Muscle of leg (tissue), 11 donors: Measurements from ENCODE around the gene SLC4A8. TPM values are rescaled to one million over a fixed set of nuclear protein-coding genes. Genes with fewer than 3 reads are reported as not detected.

Source experiments
- DNase-seq: peaks from one replicate; pipeline ENCODE4 v3.0.0; 2013
- H3K27ac ChIP-seq: one replicate; pipeline ENCODE4 v1.5.1; 2013; ENCODE audit warnings: mild to moderate bottlenecking, low read length, control low read depth
- H3K27me3 ChIP-seq: one replicate; pipeline ENCODE4 v1.6.1; 2013; ENCODE audit warnings: low read length; ENCODE audit not compliant: control insufficient read depth, insufficient read depth
- H3K36me3 ChIP-seq: one replicate; pipeline ENCODE4 v1.6.1; 2013; ENCODE audit warnings: low read length; ENCODE audit not compliant: control insufficient read depth, insufficient read depth
- H3K4me1 ChIP-seq: one replicate; pipeline ENCODE4 v1.6.1; 2013; ENCODE audit warnings: low read length; ENCODE audit not compliant: control insufficient read depth, insufficient read depth
- H3K4me3 ChIP-seq: one replicate; pipeline ENCODE4 v1.5.1; 2013; ENCODE audit warnings: low read length, control low read depth
- H3K9me3 ChIP-seq: replicated peaks from 2 replicates; pipeline ENCODE4 v1.6.1; 2013; ENCODE audit warnings: low read depth, low read length; ENCODE audit not compliant: control insufficient read depth
- WGBS: methylation state at CpG from one replicate; pipeline ENCODE4 v1.1.5; 2013; ENCODE audit warnings: missing lambda C conversion rate; ENCODE audit not compliant: insufficient coverage; 5-methylcytosine and 5-hydroxymethylcytosine counted together
- polyA plus RNA-seq, 8 donors: library from polyadenylated mRNA; unstranded; fragments of 120-200 nt; gene quantifications; one replicate each; pipeline versions ENCODE4 v1.2.1 to v1.2.3, GENCODE V29; 2013; ENCODE audit warnings: inconsistent platforms in 1 of 8, low replicate concordance in 1 of 8; ENCODE audit not compliant: insufficient read length in 8 of 8, insufficient read depth in 1 of 8
- total RNA-seq: library from RNA; stranded (reverse); fragments of 120-200 nt; gene quantifications from one replicate; pipeline ENCODE4 v1.2.4, GENCODE V29; 2013

The SLC4A8 gene
- total and polyA plus RNA-seq, 9 donors, result 0.80 to 1.2 (median 0.98) TPM

DNA sequence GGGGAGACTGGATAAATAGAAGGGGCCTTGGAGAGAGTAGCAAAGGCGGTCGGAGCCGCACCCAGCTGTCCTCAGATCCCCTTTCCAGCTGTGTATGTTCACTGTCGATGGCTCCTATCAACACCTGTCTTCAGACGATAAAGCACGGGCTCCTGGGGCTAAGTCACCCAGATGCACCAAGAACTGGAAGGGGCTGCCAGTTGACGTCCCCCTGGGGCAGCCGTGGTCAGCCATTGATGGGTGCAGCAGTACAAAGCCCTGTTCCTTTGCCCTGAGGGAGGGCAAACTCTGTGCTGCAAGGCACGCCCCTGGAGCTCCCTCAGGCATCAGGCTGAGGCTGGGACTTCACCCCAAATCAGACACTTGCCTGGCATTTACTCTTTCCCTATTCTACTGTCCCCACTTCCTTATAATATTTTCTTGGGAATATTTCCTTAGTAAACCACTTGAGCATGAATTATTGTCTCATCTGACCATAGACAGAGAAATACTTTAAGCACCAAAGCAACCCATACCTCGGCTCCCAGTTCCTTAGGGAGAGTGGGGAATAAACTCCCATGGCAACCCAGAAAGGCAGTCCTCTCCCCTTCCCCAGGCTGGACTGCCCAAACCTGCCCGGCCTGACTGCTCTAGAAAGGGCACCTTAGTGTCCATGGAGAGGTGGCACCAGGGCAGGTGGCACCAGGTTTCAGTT lies 106.8 kb downstream of the SLC4A8 start:
- no peak overlapping the region for H3K27ac ChIP-seq
- H3K4me3 ChIP-seq, result no peak overlapping the region
- H3K9me3 ChIP-seq, result no peaks in the 10 kb centered on the region
- peaks cover 5% of the 10 kb centered on the region for H3K4me1 ChIP-seq
- DNase-seq, result no peak
- H3K36me3 ChIP-seq, result no peaks in the 10 kb centered on the region
- 41% methylated on average over 7 of the region's 11 CpGs for WGBS
- peaks cover 14% of the 10 kb centered on the region for H3K27me3 ChIP-seq

DNA sequence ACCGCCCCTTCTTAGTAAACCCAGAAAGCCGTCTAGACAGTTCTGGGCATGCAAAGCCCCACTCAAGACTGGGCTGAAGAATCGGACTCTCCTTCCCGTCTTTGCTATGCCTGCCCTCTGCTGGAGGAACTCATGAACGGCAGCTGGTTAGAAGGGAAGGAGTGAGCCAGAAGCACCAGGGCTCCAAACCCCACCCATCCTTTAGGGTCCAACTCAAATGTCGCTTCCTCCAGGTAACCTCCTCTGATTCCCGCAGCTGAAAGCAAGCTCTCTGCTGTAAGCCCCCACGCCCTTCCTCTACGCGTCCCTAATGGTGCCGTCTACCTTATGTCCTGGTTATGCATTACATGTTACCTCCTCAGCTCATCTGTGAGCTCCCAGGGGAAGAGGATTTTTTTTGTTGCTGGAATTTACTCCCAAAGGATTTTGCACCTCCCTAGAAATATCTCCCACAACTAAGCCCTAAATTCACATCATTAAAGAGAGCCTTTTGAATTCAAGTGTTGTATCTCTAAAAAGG lies 107.4 kb downstream of the SLC4A8 start:
- H3K27ac ChIP-seq, result no peak overlapping the region
- 0% methylated on average over 8 of the region's 11 CpGs for WGBS
- peak; percentile 88 for DNase-seq
- H3K27me3 ChIP-seq, result peaks cover 15% of the 10 kb centered on the region
- no peaks in the 10 kb centered on the region for H3K9me3 ChIP-seq
- peaks cover 5% of the 10 kb centered on the region for H3K4me1 ChIP-seq
- no peak overlapping the region for H3K4me3 ChIP-seq
- H3K36me3 ChIP-seq, result no peaks in the 10 kb centered on the region

DNA sequence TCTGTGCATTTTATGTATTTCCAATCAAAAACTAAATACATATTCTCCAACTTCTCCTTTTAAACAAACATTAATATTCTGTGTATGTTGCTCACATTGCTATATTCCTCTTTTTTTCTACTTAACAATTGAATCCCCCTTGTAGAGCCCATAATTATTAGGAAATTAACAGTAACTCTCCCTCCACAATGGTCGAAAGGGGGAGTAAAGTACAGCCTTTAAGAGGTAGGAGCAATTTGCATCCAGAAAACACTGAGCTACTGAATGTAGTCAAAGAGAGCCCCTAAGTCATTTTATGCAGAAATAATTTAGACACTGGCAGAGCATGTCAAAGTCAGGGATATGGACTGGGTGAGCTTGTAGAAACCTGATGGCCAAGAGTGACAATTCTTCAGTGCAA lies 109.2 kb downstream of the SLC4A8 start:
- no CpG with 5 or more reads among the region's 1 CpG for WGBS
- H3K27me3 ChIP-seq, result peaks cover 15% of the 10 kb centered on the region

DNA sequence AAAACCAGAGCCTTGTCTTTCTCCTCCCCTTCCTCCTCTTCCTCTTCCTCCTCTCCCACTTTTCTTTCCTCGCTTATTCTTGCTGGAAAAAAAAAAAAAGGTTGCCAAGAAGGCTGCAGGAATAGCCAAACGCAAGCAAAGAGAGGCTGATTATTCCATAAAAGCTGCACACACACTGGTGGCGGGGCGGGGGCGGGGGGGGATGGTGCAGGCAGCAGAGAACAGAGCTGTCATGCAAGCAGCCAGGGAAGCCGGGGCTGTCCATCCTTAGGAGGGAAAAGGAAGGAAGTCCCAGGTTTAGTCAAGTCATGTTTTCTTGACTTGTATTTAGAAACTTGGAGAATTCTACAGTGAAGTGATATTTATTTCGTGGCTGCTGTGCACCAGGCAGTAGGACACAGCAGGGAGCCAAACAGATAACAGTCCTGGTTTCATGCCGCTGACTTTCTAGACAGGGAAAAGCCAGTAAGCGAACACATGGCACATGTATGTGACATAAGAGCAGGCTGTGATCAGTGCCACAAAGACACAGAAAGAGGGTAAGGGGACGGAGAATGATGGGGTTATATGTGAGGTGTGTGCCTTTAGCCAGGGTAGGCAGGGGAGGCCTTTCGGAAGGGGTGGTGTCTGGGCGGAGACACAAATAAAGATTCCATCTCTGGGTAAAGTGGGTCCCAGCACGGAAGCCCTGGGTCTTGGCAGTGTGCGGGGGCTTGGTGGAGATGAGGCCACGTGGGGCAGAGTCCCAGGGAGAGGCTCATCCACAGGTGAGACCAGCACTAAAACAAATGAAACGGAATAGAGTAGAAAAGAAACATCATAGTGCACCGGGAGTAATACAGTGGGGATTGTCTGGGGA lies 109.8 kb downstream of the SLC4A8 start:
- WGBS, result 66% methylated on average over 10 of the region's 17 CpGs
- H3K27ac ChIP-seq, result no peak overlapping the region
- H3K4me3 ChIP-seq, result no peak overlapping the region
- H3K36me3 ChIP-seq, result no peaks in the 10 kb centered on the region
- H3K4me1 ChIP-seq, result peaks cover 5% of the 10 kb centered on the region
- DNase-seq, result no peak
- no peaks in the 10 kb centered on the region for H3K9me3 ChIP-seq
- peaks cover 15% of the 10 kb centered on the region for H3K27me3 ChIP-seq

More for the DNA sequence above, 109.2 kb downstream of the SLC4A8 start:
- Histone ChIP-seq H3K27ac (no peak overlapping the region), H3K4me1 (peaks cover 5% of the 10 kb centered on the region), H3K36me3 (no peaks in the 10 kb centered on the region), H3K4me3 (no peak overlapping the region), H3K9me3 (no peaks in the 10 kb centered on the region)
- peak; percentile 32 for DNase-seq

DNA sequence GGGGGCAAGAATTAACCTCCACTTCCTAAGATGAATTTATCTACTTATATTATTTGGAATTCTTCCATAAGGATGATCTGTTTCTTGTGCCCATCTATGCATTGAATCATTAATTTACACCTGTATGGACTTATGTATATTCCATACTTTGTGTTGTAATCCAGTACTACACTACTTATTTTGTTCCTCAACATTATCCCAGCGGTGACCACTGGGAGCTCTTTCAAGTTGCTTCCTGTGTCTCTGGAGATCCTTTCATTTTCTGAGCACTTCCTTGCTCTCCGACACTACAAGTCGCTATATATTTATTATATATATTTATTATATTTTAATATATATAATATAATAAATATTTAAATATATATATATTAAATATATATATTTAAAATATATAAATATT lies 111.5 kb downstream of the SLC4A8 start:
- Histone ChIP-seq H3K4me3 (no peak overlapping the region), H3K27me3 (peaks cover 15% of the 10 kb centered on the region), H3K4me1 (peaks cover 5% of the 10 kb centered on the region), H3K9me3 (no peaks in the 10 kb centered on the region), H3K36me3 (no peaks in the 10 kb centered on the region), H3K27ac (no peak overlapping the region)
- WGBS, result no CpG with 5 or more reads among the region's 3 CpGs
- no peak for DNase-seq

DNA sequence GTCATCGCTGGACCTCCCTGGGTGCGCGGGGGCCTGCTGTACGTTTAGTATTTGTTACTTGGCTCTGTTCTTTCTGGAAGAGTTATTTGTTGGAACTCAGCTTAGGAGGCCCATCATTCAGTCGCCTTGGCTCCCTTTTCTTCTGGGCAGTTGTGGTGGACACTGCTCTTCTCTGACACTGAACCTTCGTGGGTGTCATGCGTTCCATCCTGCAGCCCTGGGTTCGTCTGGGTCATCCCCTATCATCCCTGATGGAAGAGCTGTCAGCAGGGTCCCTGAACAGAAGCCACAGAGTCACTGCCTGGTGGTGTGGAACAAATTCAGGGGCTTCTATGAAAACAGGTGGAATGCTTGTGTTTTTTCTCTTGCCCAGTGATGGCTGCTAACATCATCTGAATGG lies 113.5 kb downstream of the SLC4A8 start:
- no peak for DNase-seq
- no peak overlapping the region for H3K27ac ChIP-seq
- H3K36me3 ChIP-seq, result no peaks in the 10 kb centered on the region
- no peak overlapping the region for H3K4me3 ChIP-seq
- peaks cover 7% of the 10 kb centered on the region for H3K27me3 ChIP-seq
- 84% methylated on average over 2 of the region's 8 CpGs for WGBS
- no peaks in the 10 kb centered on the region for H3K9me3 ChIP-seq
- H3K4me1 ChIP-seq, result no peaks in the 10 kb centered on the region

DNA sequence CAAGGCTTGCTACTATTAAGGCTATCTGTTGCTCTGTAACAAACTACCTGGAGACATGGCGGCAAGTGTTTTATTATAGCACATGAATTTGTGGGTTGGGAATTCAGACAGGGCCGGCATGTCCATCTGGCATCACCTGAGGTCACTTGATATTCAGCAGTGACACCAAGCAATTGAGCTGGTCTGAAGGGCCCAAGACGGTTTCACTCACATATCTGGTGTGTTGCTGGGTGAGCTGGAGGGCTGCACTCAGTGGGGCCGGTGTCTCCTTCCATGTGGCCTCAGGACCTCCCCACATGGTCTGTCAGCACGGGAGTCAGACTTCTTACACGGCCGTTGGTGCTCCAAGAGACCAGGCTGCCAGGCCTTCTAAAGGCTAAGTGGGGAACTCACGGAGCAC lies 114.0 kb downstream of the SLC4A8 start:
- Histone ChIP-seq H3K4me3 (no peak overlapping the region), H3K36me3 (no peaks in the 10 kb centered on the region), H3K4me1 (no peaks in the 10 kb centered on the region), H3K27ac (no peak overlapping the region), H3K9me3 (no peaks in the 10 kb centered on the region), H3K27me3 (peaks cover 7% of the 10 kb centered on the region)
- WGBS, result 83% methylated on average over 4 of the region's 8 CpGs
- DNase-seq, result no peak

DNA sequence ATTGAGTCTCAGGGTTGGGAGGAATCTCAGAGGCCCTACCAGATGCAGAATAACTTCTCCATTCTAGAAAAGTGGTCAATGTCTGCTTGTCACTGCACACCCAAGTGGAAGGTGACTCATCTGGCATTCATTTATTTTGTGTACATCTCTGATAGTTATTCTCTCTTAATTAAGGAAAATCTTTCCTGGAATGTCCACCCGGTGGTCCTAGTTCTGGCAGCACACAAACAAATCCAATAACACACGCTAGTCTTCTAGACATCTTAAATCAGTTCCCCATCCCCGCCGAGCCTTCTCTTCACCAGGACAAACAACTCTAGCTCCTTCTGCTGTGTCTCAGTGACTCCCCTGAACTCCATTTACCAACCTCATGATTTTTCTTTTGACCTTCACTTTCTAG lies 116.4 kb downstream of the SLC4A8 start:
- no peaks in the 10 kb centered on the region for H3K4me1 ChIP-seq
- no peak overlapping the region for H3K27ac ChIP-seq
- H3K27me3 ChIP-seq, result peaks cover 6% of the 10 kb centered on the region
- H3K36me3 ChIP-seq, result no peaks in the 10 kb centered on the region
- DNase-seq, result no peak
- no peaks in the 10 kb centered on the region for H3K9me3 ChIP-seq
- H3K4me3 ChIP-seq, result no peak overlapping the region
- 61% methylated on average over 4 of the region's 4 CpGs for WGBS

DNA sequence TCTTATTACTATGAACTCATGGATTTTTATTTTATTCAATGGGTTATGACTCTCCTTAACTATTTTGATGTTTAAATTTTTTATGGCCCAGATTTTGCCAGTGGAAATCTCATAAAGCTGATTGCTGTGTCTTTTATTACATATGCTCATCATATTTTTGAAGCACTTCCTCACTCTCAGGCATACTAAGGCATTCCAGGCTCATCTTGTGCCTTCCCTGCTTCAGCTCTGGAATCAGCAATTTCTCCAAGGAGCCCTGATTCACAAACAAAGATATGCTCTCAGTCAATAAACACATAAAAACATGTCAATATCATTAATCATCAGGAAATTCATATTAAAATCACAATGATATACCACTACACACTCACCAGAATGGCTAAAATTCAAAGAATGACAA lies 121.5 kb downstream of the SLC4A8 start:
- H3K4me3 ChIP-seq, result no peak overlapping the region
- no peak overlapping the region for H3K27ac ChIP-seq
- DNase-seq, result no peak
- H3K27me3 ChIP-seq, result peaks cover 4% of the 10 kb centered on the region
- H3K36me3 ChIP-seq, result no peaks in the 10 kb centered on the region
- no peaks in the 10 kb centered on the region for H3K4me1 ChIP-seq
- H3K9me3 ChIP-seq, result no peaks in the 10 kb centered on the region

DNA sequence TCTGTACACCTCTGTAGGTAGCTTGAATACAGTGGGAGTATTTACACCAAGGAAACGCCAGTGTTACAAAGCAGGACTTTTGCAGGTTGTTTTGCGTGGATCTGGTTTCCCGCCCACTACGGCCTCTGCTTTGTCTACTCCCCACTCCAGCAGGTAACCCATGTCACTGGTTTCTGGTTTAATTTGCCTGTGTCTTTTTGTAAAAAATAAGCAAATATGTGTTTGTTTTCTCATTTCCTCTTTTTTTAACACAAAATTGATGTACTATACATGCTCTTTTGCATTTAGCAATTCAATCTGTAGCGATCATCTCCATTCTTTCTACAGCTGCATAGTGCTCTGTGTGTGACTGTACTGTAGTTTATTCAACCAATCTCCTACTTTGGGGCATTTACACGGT lies 123.0 kb downstream of the SLC4A8 start:
- no peaks in the 10 kb centered on the region for H3K9me3 ChIP-seq
- H3K27me3 ChIP-seq, result peaks cover 4% of the 10 kb centered on the region
- no peak overlapping the region for H3K27ac ChIP-seq
- no peaks in the 10 kb centered on the region for H3K4me1 ChIP-seq
- H3K4me3 ChIP-seq, result no peak overlapping the region
- 50% methylated on average over 1 of the region's 6 CpGs for WGBS
- no peak for DNase-seq
- H3K36me3 ChIP-seq, result no peaks in the 10 kb centered on the region
